ENCODE measurements around the gene PDE4D.

- TF ChIP-seq, protein P1, sequence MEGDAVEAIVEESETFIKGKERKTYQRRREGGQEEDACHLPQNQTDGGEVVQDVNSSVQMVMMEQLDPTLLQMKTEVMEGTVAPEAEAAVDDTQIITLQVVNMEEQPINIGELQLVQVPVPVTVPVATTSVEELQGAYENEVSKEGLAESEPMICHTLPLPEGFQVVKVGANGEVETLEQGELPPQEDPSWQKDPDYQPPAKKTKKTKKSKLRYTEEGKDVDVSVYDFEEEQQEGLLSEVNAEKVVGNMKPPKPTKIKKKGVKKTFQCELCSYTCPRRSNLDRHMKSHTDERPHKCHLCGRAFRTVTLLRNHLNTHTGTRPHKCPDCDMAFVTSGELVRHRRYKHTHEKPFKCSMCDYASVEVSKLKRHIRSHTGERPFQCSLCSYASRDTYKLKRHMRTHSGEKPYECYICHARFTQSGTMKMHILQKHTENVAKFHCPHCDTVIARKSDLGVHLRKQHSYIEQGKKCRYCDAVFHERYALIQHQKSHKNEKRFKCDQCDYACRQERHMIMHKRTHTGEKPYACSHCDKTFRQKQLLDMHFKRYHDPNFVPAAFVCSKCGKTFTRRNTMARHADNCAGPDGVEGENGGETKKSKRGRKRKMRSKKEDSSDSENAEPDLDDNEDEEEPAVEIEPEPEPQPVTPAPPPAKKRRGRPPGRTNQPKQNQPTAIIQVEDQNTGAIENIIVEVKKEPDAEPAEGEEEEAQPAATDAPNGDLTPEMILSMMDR (IDR thresholded peaks at IDR 0.05), result no peak
- no peak for TF ChIP-seq EZH2 (IDR thresholded peaks at IDR 0.05; ENCODE audit: borderline replicate concordance, insufficient read depth, low read depth, low read length, poor library complexity, severe bottlenecking)
Observed at GRCh38 chr5:59732301-59732700, 161.2 kb downstream of the PDE4D start.
